CD14-positive monocyte (primary cell): Measurements from ENCODE around the gene NTNG2. TPM values are rescaled to one million over a fixed set of nuclear protein-coding genes. Genes with fewer than 3 reads are reported as not detected.

ENCODE experiments used
- DNase-seq, 3 donors: peaks; one replicate each; pipeline ENCODE4 v3.0.0-alpha.2; 2011 to 2022
- H2AFZ ChIP-seq: 2 replicates; pipeline ENCODE4 v1.6.0; 2012; ENCODE audit warnings: mild to moderate bottlenecking, low read depth, low read length, inconsistent platforms; ENCODE audit not compliant: insufficient read depth, poor library complexity, severe bottlenecking
- H3K27ac ChIP-seq, 2 donors: 1 replicate in 1 of 2; 2 replicates in 1 of 2; pipeline ENCODE4 v1.5.1; 2012 to 2013; ENCODE audit warnings: low read length in 2 of 2, control low read depth in 1 of 2, inconsistent platforms in 1 of 2, low read depth in 1 of 2, mild to moderate bottlenecking in 1 of 2
- H3K27me3 ChIP-seq, 2 donors: one replicate each; pipeline versions ENCODE4 v1.6.0 to v1.6.1; 2011 to 2013; ENCODE audit warnings: low read length in 2 of 2; ENCODE audit not compliant: control insufficient read depth in 2 of 2, insufficient read depth in 2 of 2
- H3K36me3 ChIP-seq, 2 donors: replicated peaks in 1 of 2; 1 replicate in 1 of 2; 2 replicates in 1 of 2; pipeline versions ENCODE4 v1.5.1 to v1.6.1; 2012 to 2013; ENCODE audit warnings: low read length in 2 of 2, control low read depth in 1 of 2, inconsistent platforms in 1 of 2, mild to moderate bottlenecking in 1 of 2; ENCODE audit not compliant: insufficient read depth in 2 of 2, control insufficient read depth in 1 of 2
- H3K4me1 ChIP-seq, 2 donors: 1 replicate in 1 of 2; 2 replicates in 1 of 2; pipeline versions ENCODE4 v1.5.1 to v1.6.1; 2012 to 2013; ENCODE audit warnings: low read length in 2 of 2, control low read depth in 1 of 2, inconsistent platforms in 1 of 2, mild to moderate bottlenecking in 1 of 2, moderate library complexity in 1 of 2; ENCODE audit not compliant: insufficient read depth in 2 of 2, control insufficient read depth in 1 of 2
- H3K4me2 ChIP-seq: replicated peaks from 2 replicates; pipeline ENCODE3; 2012; ENCODE audit warnings: low read length, moderate library complexity, mild to moderate bottlenecking; ENCODE audit not compliant: poor library complexity, severe bottlenecking; ENCODE audit errors: extremely low read depth
- H3K4me3 ChIP-seq, 3 experiments: fragments of 200-600 bp in 1 of 3; sonication (generic) in 1 of 3; replicated peaks in 1 of 3; 1 replicate in 2 of 3; 2 replicates in 1 of 3; pipeline ENCODE4 v1.5.1; 2011 to 2013; ENCODE audit warnings: low read length in 3 of 3, mild to moderate bottlenecking in 3 of 3, control low read depth in 2 of 3, low read depth in 2 of 3, inconsistent platforms in 1 of 3, moderate library complexity in 1 of 3
- H3K79me2 ChIP-seq: 2 replicates; pipeline ENCODE4 v1.6.0; 2012; ENCODE audit warnings: mild to moderate bottlenecking, control low read depth, inconsistent platforms, low read length, moderate library complexity; ENCODE audit not compliant: insufficient read depth
- H3K9ac ChIP-seq: 2 replicates; pipeline ENCODE4 v1.6.0; 2017; ENCODE audit warnings: low read length, mild to moderate bottlenecking; ENCODE audit not compliant: insufficient read depth, poor library complexity, severe bottlenecking
- H3K9me3 ChIP-seq, 2 donors: replicated peaks in 1 of 2; 1 replicate in 1 of 2; 2 replicates in 1 of 2; pipeline versions ENCODE4 v1.5.1 to v1.6.1; 2012 to 2013; ENCODE audit warnings: low read length in 2 of 2, control low read depth in 1 of 2; ENCODE audit not compliant: control insufficient read depth in 1 of 2, insufficient read depth in 1 of 2
- H4K20me1 ChIP-seq: 2 replicates; pipeline ENCODE4 v1.6.0; 2012; ENCODE audit warnings: mild to moderate bottlenecking, low read length, control low read depth, moderate library complexity; ENCODE audit not compliant: insufficient read depth
- H3K27ac Mint-ChIP-seq, 7 donors: one replicate each; pipeline ENCODE4 v1.8.0; 2020; ENCODE audit warnings: mild to moderate bottlenecking in 7 of 7, mixed read lengths in 7 of 7, moderate library complexity in 6 of 7, inconsistent platforms in 2 of 7
- H3K27me3 Mint-ChIP-seq, 3 donors: one replicate each; pipeline ENCODE4 v1.8.0; 2021 to 2022; ENCODE audit warnings: low read depth in 3 of 3, mild to moderate bottlenecking in 3 of 3, mixed read lengths in 3 of 3, moderate library complexity in 3 of 3, inconsistent platforms in 1 of 3
- H3K36me3 Mint-ChIP-seq, 2 donors: one replicate each; pipeline ENCODE4 v1.8.0; 2020; ENCODE audit warnings: mixed read lengths in 2 of 2, inconsistent platforms in 1 of 2, mild to moderate bottlenecking in 1 of 2
- H3K4me1 Mint-ChIP-seq: one replicate; pipeline ENCODE4 v1.8.0; 2020; ENCODE audit warnings: mild to moderate bottlenecking, mixed read lengths
- H3K4me3 Mint-ChIP-seq, 2 donors: one replicate each; pipeline ENCODE4 v1.8.0; 2020; ENCODE audit warnings: mild to moderate bottlenecking in 2 of 2, mixed read lengths in 2 of 2, moderate library complexity in 1 of 2
- H3K9me3 Mint-ChIP-seq, 7 donors: one replicate each; pipeline ENCODE4 v1.8.0; 2020 to 2022; ENCODE audit warnings: mixed read lengths in 7 of 7, mild to moderate bottlenecking in 6 of 7, moderate library complexity in 6 of 7, inconsistent platforms in 2 of 7
- CTCF ChIP-seq: fragments of 200-600 bp; IDR thresholded peaks from one replicate; pipeline ENCODE4 v1.8.0; 2022; ENCODE audit warnings: antibody characterized with exemption, mild to moderate bottlenecking
- WGBS: methylation state at CpG from one replicate; pipeline ENCODE4 v1.1.5; 2013; ENCODE audit warnings: missing lambda C conversion rate; ENCODE audit not compliant: insufficient coverage; 5-methylcytosine and 5-hydroxymethylcytosine counted together
- intact Hi-C, 2 donors: fragments of 100-400 bp; cut with micrococcal nuclease; formaldehyde crosslinking; loops; one replicate each; pipeline versions ENCODE4 v1.15.0 to v1.15.1; 2023
- polyA plus RNA-seq, 3 donors: library from polyadenylated mRNA; depleted of rRNA in 1 of 3; unstranded in 2 of 3; stranded (reverse) in 1 of 3; fragments of 300-500 nt in 2 of 3; fragments of >200 nt in 1 of 3; fragmentation: Illumina TruSeq in 2 of 3; gene quantifications; 1 replicate in 2 of 3; 2 replicates in 1 of 3; pipeline ENCODE4 v1.2.3, GENCODE V29; 2012 to 2021

Gene NTNG2
- polyA plus RNA-seq, 3 donors, result 2.1 to 10.0 (median 5.0) TPM

GRCh38 chr9:132197856-132198550, 36.1 kb downstream of the NTNG2 start:
- no peak overlapping the region for H3K9ac ChIP-seq
- intact Hi-C loops, result no loop called here
- Mint-ChIP-seq H3K27ac (no peak overlapping the region), H3K4me1 (no peaks in the 10 kb centered on the region), H3K4me3 (no peak overlapping the region), H3K36me3 (no peaks in the 10 kb centered on the region), H3K9me3 (peaks cover 0 to 14% (median 4%) of the 10 kb centered on the region in 7 donors), H3K27me3 (peaks cover 8 to 16% (median 10%) of the 10 kb centered on the region in 3 donors)
- no peak for DNase-seq
- no peak overlapping the region for H3K4me3 ChIP-seq
- no peaks in the 10 kb centered on the region for H4K20me1 ChIP-seq
- TF ChIP-seq CTCF, result no peak
- H3K4me2 ChIP-seq, result no peak overlapping the region
- H3K27me3 ChIP-seq, result no peaks in the 10 kb centered on the region
- H3K79me2 ChIP-seq, result no peaks in the 10 kb centered on the region
- H2AFZ ChIP-seq, result no peak overlapping the region
- H3K4me1 ChIP-seq, result no peaks in the 10 kb centered on the region
- peaks cover 2 to 6% of the 10 kb centered on the region in 2 donors for H3K9me3 ChIP-seq
- no peak overlapping the region for H3K27ac ChIP-seq
- 97% methylated on average over 51 of the region's 58 CpGs for WGBS
- no peaks in the 10 kb centered on the region for H3K36me3 ChIP-seq

- 100% methylated on average over 2 of the region's 4 CpGs for WGBS
- H3K36me3 ChIP-seq, result no peaks in the 10 kb centered on the region
- H3K9ac ChIP-seq, result no peak overlapping the region
- H3K27ac Mint-ChIP-seq, result no peak overlapping the region
- no peak for TF ChIP-seq CTCF
- no peaks in the 10 kb centered on the region for H3K4me1 ChIP-seq
- no peaks in the 10 kb centered on the region for H3K79me2 ChIP-seq
- no peak overlapping the region for H3K27ac ChIP-seq
- H3K27me3 Mint-ChIP-seq, result peaks cover 9 to 18% (median 11%) of the 10 kb centered on the region in 3 donors
- H3K9me3 ChIP-seq, result peaks cover 2 to 6% of the 10 kb centered on the region in 2 donors
- H3K4me3 ChIP-seq, result no peak overlapping the region
- intact Hi-C loops, result no loop called here
- H4K20me1 ChIP-seq, result no peaks in the 10 kb centered on the region
- no peak overlapping the region for H3K4me2 ChIP-seq
- DNase-seq, result no peak
- H3K9me3 Mint-ChIP-seq, result peaks cover 0 to 14% (median 4%) of the 10 kb centered on the region in 7 donors
- no peaks in the 10 kb centered on the region for H3K27me3 ChIP-seq
- no peak overlapping the region for H2AFZ ChIP-seq
- no peaks in the 10 kb centered on the region for H3K36me3 Mint-ChIP-seq
- no peaks in the 10 kb centered on the region for H3K4me1 Mint-ChIP-seq
- H3K4me3 Mint-ChIP-seq, result no peak overlapping the region
These were observed 37.2 kb downstream of the NTNG2 start for GRCh38 chr9:132199056-132199455.
